B cell (primary cell): ENCODE measurements around the gene CCM2. TPM values are rescaled to one million over a fixed set of nuclear protein-coding genes. Genes with fewer than 3 reads are reported as not detected.
A peak's percentile ranks its signal among the peaks of the same experiment; 100 is the strongest.

Source experiments
- ATAC-seq: fragments of 200-7000 bp; cut with Tn5 transposase; one replicate; pipeline ENCODE4 v1.10.0; 2021; ENCODE audit warnings: low read depth, mild to moderate bottlenecking, moderate number of reproducible peaks, moderate library complexity
- CTCF ChIA-PET: fragments of 350-600 bp; sonication (Branson Sonifier 250); formaldehyde crosslinking; loops from one replicate; lab custom pipeline; 2021; ENCODE audit warnings: antibody characterized with exemption, inconsistent platforms; lab: Charles Lee
- POLR2A ChIA-PET: fragments of 350-600 bp; sonication (Branson Sonifier 250); formaldehyde crosslinking; loops from one replicate; lab custom pipeline; 2021; ENCODE audit warnings: antibody characterized with exemption; lab: Charles Lee
- DNase-seq: peaks from one replicate; pipeline ENCODE4 v3.0.0; 2013
- H2AFZ ChIP-seq: 2 replicates; pipeline ENCODE4 v1.6.1; 2012; ENCODE audit warnings: mild to moderate bottlenecking, low read depth, low read length; ENCODE audit not compliant: insufficient read depth, poor library complexity, severe bottlenecking
- H3K27ac ChIP-seq, 2 donors: 1 replicate in 1 of 2; 2 replicates in 1 of 2; pipeline ENCODE4 v1.5.1; 2012 to 2013; ENCODE audit warnings: low read length in 2 of 2, mild to moderate bottlenecking in 2 of 2, moderate library complexity in 1 of 2
- H3K27me3 ChIP-seq, 4 experiments: fragments of 200-600 bp in 1 of 4; sonication (generic) in 1 of 4; replicated peaks in 1 of 4; 1 replicate in 2 of 4; 2 replicates in 2 of 4; pipeline versions ENCODE4 v1.6.1 to v1.7.0; 2013 to 2016; ENCODE audit warnings: low read length in 3 of 4, mild to moderate bottlenecking in 2 of 4, mixed read lengths in 1 of 4, moderate library complexity in 1 of 4; ENCODE audit not compliant: insufficient read depth in 4 of 4, control insufficient read depth in 3 of 4; ENCODE audit errors: control extremely low read depth in 1 of 4
- H3K36me3 ChIP-seq, 2 experiments: replicated peaks in 1 of 2; 1 replicate in 1 of 2; 2 replicates in 1 of 2; pipeline versions ENCODE4 v1.6.1 to v1.7.1; 2013; ENCODE audit warnings: low read length in 1 of 2; ENCODE audit not compliant: insufficient read depth in 2 of 2, control insufficient read depth in 1 of 2; ENCODE audit errors: control extremely low read depth in 1 of 2, extremely low read depth in 1 of 2
- H3K4me1 ChIP-seq, 2 donors: fragments of 200-600 bp in 1 of 2; sonication (generic) in 1 of 2; 1 replicate in 1 of 2; 2 replicates in 1 of 2; pipeline versions ENCODE4 v1.5.1 to v1.6.1; 2013 to 2017; ENCODE audit warnings: low read length in 2 of 2; ENCODE audit not compliant: control insufficient read depth in 2 of 2, insufficient read depth in 2 of 2
- H3K4me2 ChIP-seq: replicated peaks from 2 replicates; pipeline ENCODE3; 2012; ENCODE audit warnings: mild to moderate bottlenecking, low read depth, low read length; ENCODE audit not compliant: poor library complexity, severe bottlenecking
- H3K4me3 ChIP-seq, 5 experiments: fragments of 200-600 bp in 1 of 5; sonication (generic) in 1 of 5; 1 replicate in 3 of 5; 2 replicates in 2 of 5; pipeline versions ENCODE4 v1.5.1 to v1.7.0; 2011 to 2016; ENCODE audit warnings: low read length in 4 of 5, mild to moderate bottlenecking in 4 of 5, low read depth in 2 of 5, control low read depth in 1 of 5, moderate library complexity in 1 of 5; ENCODE audit not compliant: insufficient read depth in 1 of 5; ENCODE audit errors: control extremely low read depth in 1 of 5, extremely low read depth in 1 of 5
- H3K79me2 ChIP-seq: fragments of 200-600 bp; sonication (generic); one replicate; pipeline ENCODE4 v1.6.0; 2016; ENCODE audit warnings: low read length; ENCODE audit not compliant: control insufficient read depth, insufficient read depth
- H3K9ac ChIP-seq: fragments of 200-600 bp; sonication (generic); 2 replicates; pipeline ENCODE4 v1.6.1; 2017; ENCODE audit warnings: mild to moderate bottlenecking, low read length, moderate library complexity
- H3K9me3 ChIP-seq, 3 donors: one replicate each; pipeline versions ENCODE4 v1.6.1 to v1.7.1; 2013; ENCODE audit warnings: low read length in 2 of 3; ENCODE audit not compliant: control insufficient read depth in 2 of 3, insufficient read depth in 1 of 3; ENCODE audit errors: control extremely low read depth in 1 of 3
- H4K20me1 ChIP-seq: 2 replicates; pipeline ENCODE4 v1.6.0; 2012; ENCODE audit warnings: mild to moderate bottlenecking, low read length; ENCODE audit not compliant: insufficient read depth, control insufficient read depth, poor library complexity, severe bottlenecking
- H3K27ac Mint-ChIP-seq: one replicate; pipeline ENCODE4 v1.8.0; 2021; ENCODE audit warnings: mixed read lengths
- H3K27me3 Mint-ChIP-seq: one replicate; pipeline ENCODE4 v1.8.0; 2021; ENCODE audit warnings: mixed read lengths
- H3K4me1 Mint-ChIP-seq: one replicate; pipeline ENCODE4 v1.8.0; 2021; ENCODE audit warnings: mixed read lengths
- H3K4me3 Mint-ChIP-seq: one replicate; pipeline ENCODE4 v1.8.0; 2021; ENCODE audit warnings: mixed read lengths
- H3K9me3 Mint-ChIP-seq: one replicate; pipeline ENCODE4 v1.8.0; 2022; ENCODE audit warnings: mixed read lengths; ENCODE audit not compliant: insufficient read depth
- EZH2 ChIP-seq: IDR thresholded peaks from 2 replicates; pipeline ENCODE4 v1.6.1; 2012; ENCODE audit warnings: borderline replicate concordance, low read depth, mild to moderate bottlenecking, moderate library complexity, low read length; ENCODE audit not compliant: insufficient read depth, poor library complexity, severe bottlenecking
- WGBS: methylation state at CpG from one replicate; pipeline ENCODE4 v1.1.5; 2013; ENCODE audit warnings: missing lambda C conversion rate; ENCODE audit not compliant: insufficient coverage; 5-methylcytosine and 5-hydroxymethylcytosine counted together
- intact Hi-C: fragments of 100-400 bp; cut with micrococcal nuclease; formaldehyde crosslinking; loops from one replicate; pipeline ENCODE4 v1.10.0; 2022
- polyA plus RNA-seq: library from polyadenylated mRNA; depleted of rRNA; stranded (reverse); fragments of >200 nt; gene quantifications from 2 replicates; pipeline ENCODE4 v1.2.3, GENCODE V29; 2012
- total RNA-seq, 2 donors: library from RNA; stranded (reverse); fragments of 120-200 nt in 1 of 2; gene quantifications; 1 replicate in 1 of 2; 2 replicates in 1 of 2; pipeline versions ENCODE4 v1.2.3 to v1.2.4, GENCODE V29; 2013 to 2022
- TF ChIP-seq, protein P1 (sequence below): fragments of 200-600 bp; IDR thresholded peaks from one replicate; pipeline ENCODE4 v1.8.0; 2022; ENCODE audit warnings: antibody characterized with exemption, mild to moderate bottlenecking

The CCM2 gene
- total and polyA plus RNA-seq, 2 donors (not counting 1 experiment from before 2014, with no cell fraction given): 150 to 201 TPM

- peak; percentile 24 for ATAC-seq
- intact Hi-C loops: no loop called here
- DNase-seq: peak; percentile 18
- Histone ChIP-seq H3K9me3 (no peaks in the 10 kb centered on the region), H3K4me3 (no peak overlapping the region), H3K4me2 (no peak overlapping the region), H3K9ac (no peak overlapping the region), H3K27ac (peak overlapping the region in 1 of 2 donors; percentile 0), H3K36me3 (peaks cover 4 to 82% of the 10 kb centered on the region in 2 experiments), H3K27me3 (no peaks in the 10 kb centered on the region), H3K79me2 (peaks cover 90% of the 10 kb centered on the region), H2AFZ (no peak overlapping the region), H3K4me1 (peaks cover 18 to 28% of the 10 kb centered on the region in 2 donors), H4K20me1 (peaks cover 72% of the 10 kb centered on the region)
- Mint-ChIP-seq H3K27ac (peak overlapping the region; percentile 38), H3K27me3 (no peaks in the 10 kb centered on the region), H3K9me3 (no peaks in the 10 kb centered on the region), H3K4me3 (peak overlapping the region; percentile 15), H3K4me1 (peaks cover 46% of the 10 kb centered on the region)
- ChIA-PET POLR2A (no interaction called here), CTCF (interaction anchor here (1.1 to 1.6 kb wide), 3 partner anchors 12 to 76 kb away, joined by 3 read pairs; no protein-coding TSS in a partner anchor)
- WGBS: no CpG with 5 or more reads among the region's 2 CpGs
- TF ChIP-seq, protein P1, sequence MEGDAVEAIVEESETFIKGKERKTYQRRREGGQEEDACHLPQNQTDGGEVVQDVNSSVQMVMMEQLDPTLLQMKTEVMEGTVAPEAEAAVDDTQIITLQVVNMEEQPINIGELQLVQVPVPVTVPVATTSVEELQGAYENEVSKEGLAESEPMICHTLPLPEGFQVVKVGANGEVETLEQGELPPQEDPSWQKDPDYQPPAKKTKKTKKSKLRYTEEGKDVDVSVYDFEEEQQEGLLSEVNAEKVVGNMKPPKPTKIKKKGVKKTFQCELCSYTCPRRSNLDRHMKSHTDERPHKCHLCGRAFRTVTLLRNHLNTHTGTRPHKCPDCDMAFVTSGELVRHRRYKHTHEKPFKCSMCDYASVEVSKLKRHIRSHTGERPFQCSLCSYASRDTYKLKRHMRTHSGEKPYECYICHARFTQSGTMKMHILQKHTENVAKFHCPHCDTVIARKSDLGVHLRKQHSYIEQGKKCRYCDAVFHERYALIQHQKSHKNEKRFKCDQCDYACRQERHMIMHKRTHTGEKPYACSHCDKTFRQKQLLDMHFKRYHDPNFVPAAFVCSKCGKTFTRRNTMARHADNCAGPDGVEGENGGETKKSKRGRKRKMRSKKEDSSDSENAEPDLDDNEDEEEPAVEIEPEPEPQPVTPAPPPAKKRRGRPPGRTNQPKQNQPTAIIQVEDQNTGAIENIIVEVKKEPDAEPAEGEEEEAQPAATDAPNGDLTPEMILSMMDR: no peak
- TF ChIP-seq EZH2: no peak
Observed at GRCh38 chr7:45050198-45050597, 50.2 kb downstream of the CCM2 start.

DNA sequence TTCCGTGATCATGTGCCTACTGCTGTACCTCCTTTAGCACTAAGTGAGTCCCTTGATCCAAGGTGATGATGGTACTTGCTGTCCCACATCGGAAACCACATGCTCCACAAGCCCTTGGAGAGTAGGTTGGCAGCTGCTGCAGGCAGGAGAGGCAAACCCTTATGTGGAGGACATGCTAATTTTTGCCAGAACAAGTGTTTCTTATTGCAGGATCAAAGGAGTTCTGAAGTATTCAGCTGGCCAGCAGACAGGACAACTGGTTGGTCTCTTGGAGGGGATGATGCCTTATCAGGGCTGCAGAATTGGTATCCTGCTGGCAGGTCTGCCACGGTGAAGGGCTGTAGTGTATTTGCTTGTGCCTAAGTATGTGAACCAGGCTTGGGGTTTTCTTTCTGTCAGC lies 52.0 kb downstream of the CCM2 start:
- ChIA-PET CTCF (interaction anchor here (0.6 to 0.7 kb wide), 2 partner anchors 10 to 15 kb away, joined by 4 to 5 read pairs; no protein-coding TSS in a partner anchor), POLR2A (interaction anchor here (1.0 kb wide), 1 partner anchor 18 kb away, joined by 3 read pairs; no protein-coding TSS in a partner anchor)
- DNase-seq: no peak
- H3K27me3 Mint-ChIP-seq: no peaks in the 10 kb centered on the region
- H3K36me3 ChIP-seq: peaks cover 6 to 67% of the 10 kb centered on the region in 2 experiments
- intact Hi-C loops: no loop called here
- no peak for ATAC-seq
- H3K27ac Mint-ChIP-seq: peak overlapping the region; percentile 8
- H3K9ac ChIP-seq: no peak overlapping the region
- H3K4me1 Mint-ChIP-seq: peaks cover 59% of the 10 kb centered on the region
- H3K4me3 ChIP-seq: no peak overlapping the region
- H3K27ac ChIP-seq: peak overlapping the region in 1 of 2 donors; percentile 50
- H3K4me2 ChIP-seq: no peak overlapping the region
- H3K79me2 ChIP-seq: peaks cover 91% of the 10 kb centered on the region
- peaks cover 88% of the 10 kb centered on the region for H4K20me1 ChIP-seq
- TF ChIP-seq EZH2: no peak
- TF ChIP-seq, protein P1: no peak
- H3K4me3 Mint-ChIP-seq: no peak overlapping the region
- H3K9me3 Mint-ChIP-seq: no peaks in the 10 kb centered on the region
- no peaks in the 10 kb centered on the region for H3K27me3 ChIP-seq
- H2AFZ ChIP-seq: no peak overlapping the region
- WGBS: 96% methylated on average over 2 of the region's 3 CpGs
- H3K9me3 ChIP-seq: no peaks in the 10 kb centered on the region
- H3K4me1 ChIP-seq: peaks cover 18 to 28% of the 10 kb centered on the region in 2 donors
